Stimulated activated CD8-positive, alpha-beta memory T cell treated with anti-CD3 and anti-CD28 coated beads, Interleukin-4, amount 100 ng/mL, for 24 hours (primary cell): ENCODE results near the gene ADAMTS15.

ENCODE experiments used
- DNase-seq: peaks from one replicate; pipeline ENCODE4 v3.0.0-alpha.2; 2020; ENCODE audit warnings: low read depth

The ADAMTS15 gene

DNA sequence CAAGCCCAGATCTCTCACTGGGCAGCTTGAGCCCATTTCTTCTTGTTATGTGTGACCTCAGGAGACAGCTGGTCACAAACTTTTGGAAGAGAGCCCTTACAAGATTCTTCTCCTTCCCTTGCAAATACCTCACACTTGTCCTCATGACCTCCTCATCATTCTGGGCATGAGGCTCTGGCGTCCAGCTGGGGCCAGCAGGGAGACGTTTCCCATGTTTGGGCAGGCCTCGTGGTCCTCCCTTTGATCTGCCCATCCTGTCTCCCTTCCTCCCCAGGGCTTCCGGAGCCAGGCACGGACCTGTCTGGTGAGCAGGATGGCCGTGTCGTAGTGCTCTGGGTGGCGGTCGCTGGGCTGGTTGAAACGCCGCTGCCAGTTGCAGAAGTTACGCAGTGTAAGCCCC lies 29.7 kb upstream of the ADAMTS15 start:
- DNase-seq = no peak

- DNase-seq = no peak
Observed at GRCh38 chr11:130420478-130421198, 27.8 kb upstream of the ADAMTS15 start.

DNA sequence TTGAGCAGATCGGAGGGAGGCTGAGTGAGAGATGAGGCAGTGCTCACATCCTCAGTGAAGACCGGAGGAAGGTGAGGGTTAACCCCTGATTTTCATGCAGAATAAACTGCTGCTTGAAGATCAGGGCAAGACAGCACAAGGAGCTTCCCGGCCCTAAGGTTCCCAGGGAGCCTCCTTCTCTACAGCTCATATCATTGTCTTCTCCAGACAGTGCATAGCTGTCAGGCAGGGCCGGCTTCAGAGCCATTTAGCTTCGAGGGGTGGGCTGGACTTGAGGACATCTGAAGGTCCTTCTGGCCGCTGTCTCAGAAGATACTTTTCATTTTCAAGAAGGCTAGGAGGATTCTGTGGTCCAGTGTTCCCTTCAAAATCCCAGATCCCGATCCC lies 27.3 kb upstream of the ADAMTS15 start:
- no peak for DNase-seq

GRCh38 chr11:130421697-130422096 lies 26.7 kb upstream of the ADAMTS15 start:
- DNase-seq = no peak

DNA sequence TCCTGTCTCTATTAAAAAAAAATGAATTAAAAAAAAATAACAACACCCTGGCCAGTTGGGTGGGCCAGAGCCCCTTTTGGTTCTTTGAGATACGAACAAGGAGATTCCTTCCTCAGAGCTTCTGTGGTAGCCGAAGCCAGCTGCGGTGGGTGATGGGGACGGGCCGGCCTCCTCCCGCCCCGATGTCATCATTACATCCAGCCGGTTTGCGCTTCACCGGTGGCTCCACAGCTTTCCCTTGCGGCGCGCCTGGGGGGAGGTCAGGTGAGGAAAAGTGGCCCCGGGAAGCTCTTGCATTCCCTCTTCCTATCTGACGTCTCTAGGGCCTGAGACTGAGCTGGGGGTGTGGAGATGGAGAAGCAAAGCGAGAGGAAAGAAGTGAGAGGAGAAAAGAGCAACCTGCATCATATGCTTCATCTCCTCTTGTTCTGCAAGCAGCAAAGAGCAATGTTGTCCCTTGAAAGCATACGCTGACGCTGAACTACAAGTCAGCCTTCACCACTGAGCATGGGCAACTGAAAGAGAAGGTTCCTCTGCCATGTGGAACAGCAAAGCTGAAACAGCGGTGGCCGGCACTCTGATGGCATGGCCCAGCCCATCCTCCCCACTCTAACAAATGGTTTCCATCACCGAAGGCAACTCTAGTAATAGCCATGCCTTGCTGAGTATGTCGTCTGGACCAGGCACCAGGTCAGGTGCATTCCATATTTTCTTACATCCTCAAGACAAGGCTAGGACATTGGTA lies 26.0 kb upstream of the ADAMTS15 start:
- DNase-seq = no peak

- no peak for DNase-seq
Observed at GRCh38 chr11:130423541-130424142, 24.8 kb upstream of the ADAMTS15 start.

- DNase-seq = no peak
Observed at GRCh38 chr11:130424613-130425140, 23.8 kb upstream of the ADAMTS15 start.

GRCh38 chr11:130425156-130425555 lies 23.3 kb upstream of the ADAMTS15 start:
- no peak for DNase-seq

GRCh38 chr11:130426223-130426836 lies 22.1 kb upstream of the ADAMTS15 start:
- DNase-seq = no peak

DNA sequence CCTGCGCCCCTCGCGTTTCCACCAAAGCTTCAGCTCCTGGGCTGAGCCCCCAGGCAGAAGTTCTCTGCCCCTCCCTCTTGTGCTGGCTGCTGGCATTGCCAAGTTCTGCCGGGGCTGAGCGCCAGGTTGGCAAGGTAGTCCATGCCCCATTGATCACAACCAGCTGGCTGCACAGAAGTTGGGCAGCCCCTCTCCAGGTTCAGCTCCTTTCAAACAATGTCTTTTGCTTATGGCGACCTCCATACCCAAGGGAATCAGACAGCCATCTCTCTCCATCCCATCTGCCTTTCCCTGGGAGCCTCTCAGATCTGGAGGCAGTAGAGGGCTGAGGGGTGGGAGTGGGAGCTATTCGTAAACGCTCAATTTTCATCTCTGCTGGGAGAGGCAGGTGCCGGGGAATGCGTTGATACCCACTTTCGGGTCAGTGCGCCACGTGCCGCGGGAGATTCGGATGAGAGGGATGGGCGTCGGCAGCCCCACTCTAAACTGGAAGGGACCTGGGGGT lies 21.6 kb upstream of the ADAMTS15 start:
- DNase-seq = no peak

DNA sequence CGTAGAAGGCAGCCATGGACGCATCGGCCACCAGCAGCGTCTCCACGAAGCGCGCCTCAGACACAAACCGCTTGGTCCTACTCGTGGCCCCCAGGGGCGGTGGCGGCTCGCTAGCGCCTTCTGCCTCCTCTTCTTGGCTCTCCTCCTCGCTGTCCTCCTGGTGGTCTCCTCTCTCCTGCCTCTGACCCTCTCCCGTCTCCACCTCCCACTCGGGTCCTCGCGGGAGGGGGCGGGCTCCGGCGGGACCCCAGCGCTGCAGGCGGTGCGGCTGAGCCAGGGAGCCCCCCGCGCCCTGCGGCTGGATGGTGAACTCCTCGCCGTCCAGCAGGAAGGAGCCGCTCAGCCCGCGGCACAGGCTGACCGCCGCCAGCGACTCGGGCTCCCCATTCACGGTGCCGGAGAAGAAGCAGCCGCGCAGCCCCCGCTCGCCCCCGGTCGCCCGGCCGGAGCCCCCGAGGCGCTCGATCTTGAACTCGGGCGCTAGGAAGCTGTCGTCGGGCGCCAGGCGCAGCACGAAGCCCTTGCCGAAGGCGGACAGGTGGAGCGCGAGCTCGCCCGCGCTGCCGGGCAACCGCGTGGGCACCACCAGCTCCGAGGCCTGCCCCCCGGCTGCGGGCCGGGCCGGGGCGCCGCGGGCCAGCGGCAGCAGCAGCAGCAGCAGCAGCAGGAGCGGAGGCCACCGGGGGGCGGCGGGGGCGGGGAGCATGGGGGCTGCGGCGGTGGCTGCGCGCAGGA lies 20.7 kb upstream of the ADAMTS15 start:
- DNase-seq = no peak

- no peak for DNase-seq
Observed at GRCh38 chr11:130428316-130429119, 19.9 kb upstream of the ADAMTS15 start, which contains the start of gene ADAMTS8. ADAMTS8 (minus strand) TSS chr11:130428609; CDS start chr11:130428286, 323 bp downstream.

DNA sequence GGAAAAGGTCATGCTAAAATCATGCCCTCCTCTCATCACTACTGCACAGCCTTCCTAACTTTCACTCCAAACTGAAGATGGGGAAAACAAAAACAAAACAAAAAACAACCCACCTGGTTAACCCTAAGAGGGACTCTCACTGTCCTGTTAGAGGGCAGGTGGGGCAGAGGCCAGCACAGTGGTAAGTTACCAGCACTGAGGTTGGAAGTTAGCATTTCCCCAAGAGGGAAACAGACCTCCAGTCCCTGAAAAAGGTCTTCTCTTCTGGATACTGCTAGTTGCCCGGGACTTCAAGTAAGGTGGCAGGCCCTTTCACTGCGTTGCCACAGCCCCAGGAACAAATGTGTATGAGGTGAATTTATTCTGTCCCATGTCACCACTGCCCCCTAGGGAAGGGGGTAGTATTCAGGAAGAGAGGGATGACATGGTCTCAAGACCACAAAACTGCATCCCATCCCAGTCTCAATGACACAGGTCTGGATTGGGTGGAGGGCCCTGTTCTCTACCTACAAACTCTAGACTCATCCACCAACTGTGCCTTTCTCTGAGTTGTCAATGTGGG lies 19.2 kb upstream of the ADAMTS15 start:
- DNase-seq = no peak

GRCh38 chr11:130429983-130430382 lies 18.5 kb upstream of the ADAMTS15 start:
- no peak for DNase-seq

DNA sequence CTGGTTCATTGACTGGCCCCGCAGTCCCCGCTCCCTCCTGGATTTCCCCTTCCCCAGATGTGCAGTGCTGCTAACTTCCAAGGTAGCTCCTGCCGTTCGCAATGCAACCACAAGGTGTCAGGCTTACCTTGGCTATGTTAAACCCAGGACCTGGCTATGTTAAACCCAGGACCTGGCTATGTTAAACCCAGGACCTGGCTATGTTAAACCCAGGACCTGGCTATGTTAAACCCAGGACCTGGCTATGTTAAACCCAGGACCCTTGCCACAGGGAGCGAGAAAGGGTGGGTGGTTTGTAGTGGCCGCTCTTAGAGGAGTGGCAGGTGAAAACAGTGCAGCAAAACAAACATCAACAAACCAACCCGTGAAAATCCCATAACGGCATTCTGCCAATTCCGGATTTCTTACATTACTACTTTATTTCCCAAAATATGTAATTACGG lies 17.1 kb upstream of the ADAMTS15 start:
- peak; percentile 60 for DNase-seq

- DNase-seq = no peak
Observed at GRCh38 chr11:130431801-130432200, 16.6 kb upstream of the ADAMTS15 start.

- DNase-seq = no peak
Observed at GRCh38 chr11:130433357-130433756, 15.1 kb upstream of the ADAMTS15 start.

DNA sequence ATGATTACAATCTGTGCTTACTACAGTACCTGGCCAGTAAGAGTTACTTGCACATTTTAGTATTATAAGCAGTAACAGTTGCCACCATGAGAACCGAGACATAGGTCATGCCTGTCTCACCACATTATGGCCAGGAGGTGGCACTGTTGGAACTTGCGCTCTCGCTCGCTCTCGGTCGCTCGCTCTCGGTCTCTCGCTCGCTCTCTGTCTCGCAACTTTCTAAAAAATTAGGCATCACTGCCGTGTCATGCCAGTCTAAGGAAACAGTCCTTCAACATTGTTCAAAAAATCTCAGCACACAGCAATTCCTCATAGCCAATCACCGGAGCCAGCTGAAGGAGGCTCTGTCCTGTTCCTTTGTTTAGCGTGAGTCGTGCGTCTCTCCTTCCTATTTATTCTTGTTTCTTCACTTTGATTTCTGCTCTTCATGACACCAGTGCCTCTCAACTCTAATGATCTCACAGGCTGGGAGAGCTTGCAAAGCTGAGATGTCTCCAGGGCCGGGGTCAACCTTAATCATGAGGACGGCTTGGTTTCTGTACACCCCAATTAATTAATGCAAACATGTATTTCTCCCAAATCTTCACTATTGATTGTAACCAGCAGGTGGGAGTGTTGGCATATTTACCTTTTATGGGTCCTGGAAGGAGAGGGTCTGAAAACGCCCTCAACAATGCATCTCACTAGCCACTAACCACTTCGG lies 13.8 kb upstream of the ADAMTS15 start:
- peak; percentile 47 for DNase-seq

GRCh38 chr11:130435671-130436070 lies 12.8 kb upstream of the ADAMTS15 start:
- no peak for DNase-seq

DNA sequence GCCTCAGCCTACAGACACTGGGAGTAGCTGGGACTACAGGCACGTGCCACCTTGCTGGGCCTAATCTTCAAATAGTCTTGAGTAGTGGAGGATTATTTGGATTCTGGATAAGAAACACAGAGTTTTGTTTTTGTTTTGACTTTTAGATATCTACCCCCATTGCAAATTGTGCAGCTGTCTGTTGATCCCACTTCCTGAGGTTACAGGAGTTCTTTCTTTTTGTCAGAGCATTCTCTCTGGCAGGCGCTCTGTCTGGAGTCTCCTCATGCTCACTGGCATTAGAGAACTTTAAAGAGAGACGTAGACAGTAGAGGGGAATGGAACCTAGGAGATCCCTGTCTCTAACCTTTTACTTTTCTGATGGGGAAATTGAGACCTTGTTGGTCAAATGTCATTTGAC lies 12.3 kb upstream of the ADAMTS15 start:
- no peak for DNase-seq
